GM23338 (cell line): Measurements from ENCODE around the gene ZNF346.

Experiments used
- CTCF ChIP-seq, 2 experiments: fragments of 200-600 bp in 1 of 2; sonication (generic) in 1 of 2; conservative IDR thresholded peaks; 2 replicates each; pipeline versions ENCODE4 v1.5.1 to v1.6.1; 2016 to 2017; ENCODE audit warnings: antibody characterized with exemption in 2 of 2, low read depth in 2 of 2, mild to moderate bottlenecking in 2 of 2, moderate library complexity in 1 of 2
- EZH2 ChIP-seq: fragments of 200-600 bp; sonication (generic); IDR thresholded peaks from one replicate; pipeline ENCODE4 v1.8.0; 2017; ENCODE audit warnings: antibody characterized with exemption, mild to moderate bottlenecking, low read depth; ENCODE audit not compliant: unreplicated experiment

- TF ChIP-seq EZH2 (no peak), CTCF (conservative IDR thresholded peaks at IDR 0.05; ENCODE audit: low read depth in 2 of 2) (peak; percentile 99 to 100)
These were observed 89.4 kb downstream of the ZNF346 start for GRCh38 chr5:177111720-177112394.
